EH (cell line): ENCODE results near the gene CTXN1.
"Not testable (repeated sequence)": the region's sequence is repeated elsewhere in the genome, so short reads cannot be mapped to it uniquely, and the experiment has no call there.

ENCODE experiments used
- DNase-seq: peaks from one replicate; pipeline ENCODE4 v3.0.0-alpha.2; 2015; ENCODE audit warnings: low read depth

The CTXN1 gene

DNA sequence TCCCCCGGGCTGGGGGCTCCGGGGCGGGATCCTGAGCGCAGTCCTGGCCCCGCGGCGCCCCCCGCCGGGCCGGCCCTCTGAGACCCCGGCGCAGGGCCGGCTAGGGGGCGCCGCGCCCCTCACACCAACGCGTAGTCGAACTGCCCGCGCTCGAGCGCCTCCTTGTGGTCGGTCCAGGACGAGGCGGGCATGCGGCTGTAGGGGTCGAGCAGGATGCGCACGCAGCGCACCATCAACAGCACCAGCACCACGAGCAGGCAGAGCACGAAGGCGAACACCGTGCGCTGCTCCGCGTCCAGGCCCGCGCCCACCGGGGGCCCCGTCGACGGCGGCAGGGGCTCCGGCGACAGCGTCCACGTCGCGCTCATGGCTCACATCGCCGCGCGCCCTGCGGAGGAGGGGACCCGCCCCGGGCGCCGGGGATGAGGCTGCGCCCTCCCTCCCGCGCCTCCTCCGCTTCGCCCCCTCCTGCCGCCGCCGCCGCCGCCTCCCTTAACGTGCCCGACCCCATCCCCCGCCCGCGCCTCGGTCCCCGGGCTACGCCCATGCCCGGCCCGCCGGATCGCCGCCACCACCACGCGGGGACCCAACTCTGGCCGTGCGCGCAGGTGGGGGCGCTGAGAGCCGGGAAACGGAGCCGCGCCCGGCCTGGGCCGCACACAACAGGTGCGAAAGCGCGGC is 624 bp downstream of the CTXN1 start:
- DNase-seq, result peak; percentile 83

DNA sequence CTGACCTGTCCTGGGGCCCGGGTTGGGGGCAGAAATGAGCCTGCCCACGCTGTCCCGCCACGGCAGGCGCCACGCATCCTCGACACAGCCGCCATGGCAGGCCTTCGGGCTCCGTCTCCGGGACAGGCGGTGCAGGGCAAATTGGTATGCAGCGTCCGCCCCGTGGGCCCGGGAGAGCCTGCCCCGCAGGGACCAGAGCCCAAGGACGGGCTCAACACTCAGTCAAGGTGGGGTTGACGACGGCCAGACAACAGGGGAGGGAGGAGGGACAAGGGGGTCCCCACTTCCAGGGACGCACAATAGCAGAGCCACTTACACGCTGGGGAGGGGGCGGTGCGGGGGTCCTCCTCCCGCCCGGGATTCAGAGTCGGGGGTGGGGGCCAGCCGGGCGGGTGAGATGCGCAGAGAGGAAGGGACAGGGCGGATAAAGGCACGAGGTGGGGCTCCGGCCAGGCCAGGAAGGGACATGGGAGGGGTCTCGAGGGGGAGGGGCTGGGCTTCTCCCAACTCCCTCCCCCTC is 1.2 kb downstream of the CTXN1 start:
- no peak for DNase-seq

DNA sequence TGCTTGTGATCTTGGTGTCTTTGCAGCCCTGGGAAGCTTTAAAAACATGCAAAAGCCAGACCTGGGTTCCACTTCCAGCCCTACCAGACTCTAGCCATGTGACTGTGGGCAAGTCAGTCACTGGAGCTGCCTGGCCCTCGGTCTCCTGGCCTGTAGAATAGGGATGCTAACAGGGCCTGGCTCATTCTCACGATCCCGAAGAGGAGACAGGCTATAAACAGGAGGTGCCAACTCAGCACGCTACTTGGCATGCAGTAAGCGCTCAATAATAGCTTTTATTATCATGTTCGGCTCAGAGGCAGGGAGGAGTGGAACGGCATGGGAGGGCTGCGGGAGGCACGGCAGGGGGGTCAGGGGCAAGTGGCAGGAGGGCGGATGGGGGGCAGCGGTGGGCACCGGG is 1.7 kb downstream of the CTXN1 start:
- DNase-seq, result no peak

DNA sequence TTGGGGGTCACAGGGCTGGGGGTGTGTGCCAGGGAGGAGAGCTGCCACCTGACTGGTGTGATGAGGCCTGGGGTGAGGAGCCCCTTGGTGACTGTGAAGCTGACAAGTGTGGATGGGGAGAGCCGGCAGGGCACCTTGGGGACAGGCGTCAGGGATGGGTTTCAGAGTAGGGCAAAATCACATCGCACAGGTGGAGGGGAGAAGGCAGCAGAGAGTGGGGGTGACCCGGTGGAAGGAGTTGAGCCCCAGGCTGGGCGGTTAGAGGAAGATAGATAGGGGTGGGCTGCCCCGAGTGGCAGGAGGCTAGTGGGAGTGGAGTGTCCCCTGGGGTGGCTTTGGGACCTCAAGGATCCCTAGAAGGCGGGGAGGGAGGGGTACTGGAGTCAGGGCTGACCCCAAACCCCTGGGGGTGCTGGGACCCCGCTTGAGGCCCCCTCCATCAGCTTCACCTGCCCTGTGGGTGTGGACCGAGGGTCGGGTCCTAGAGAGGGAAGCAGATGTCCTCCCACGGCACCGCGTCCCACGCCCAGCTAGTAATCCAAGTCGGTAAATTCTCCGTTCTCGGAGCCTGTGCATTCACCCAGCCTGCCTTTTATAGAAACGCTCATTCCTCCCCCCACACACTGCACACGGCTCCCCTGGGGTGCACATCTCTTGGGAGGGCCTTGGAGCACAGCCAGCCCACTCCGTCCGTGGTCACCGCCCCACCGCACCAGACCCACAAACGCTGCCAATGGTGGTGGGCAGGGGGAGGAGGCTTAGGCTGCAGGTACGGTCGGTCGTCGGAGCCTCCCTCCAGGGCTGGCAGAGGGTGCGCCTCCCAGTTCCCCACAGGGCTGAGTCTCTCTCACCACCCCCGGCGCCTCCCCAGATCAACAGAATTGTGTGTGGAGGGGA is 2.4 kb downstream of the CTXN1 start:
- DNase-seq, result no peak

DNA sequence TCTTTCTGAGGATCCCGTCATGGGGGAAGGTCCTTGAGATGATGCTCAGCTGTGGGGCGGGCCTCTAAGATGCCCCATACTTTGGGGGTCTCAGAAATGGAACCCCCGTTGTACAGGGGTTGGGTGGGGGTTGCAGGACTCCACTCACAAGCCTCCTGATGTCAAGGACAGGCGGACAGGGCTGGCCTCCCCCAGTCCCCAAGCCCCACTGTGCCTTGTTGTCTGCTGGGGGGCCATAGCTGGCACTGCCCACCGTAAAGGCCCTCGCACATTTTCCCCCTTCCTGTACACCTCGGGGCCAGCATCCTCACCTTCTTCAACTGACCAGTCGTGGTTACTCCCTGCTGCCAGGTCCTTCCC is 3.1 kb downstream of the CTXN1 start:
- no peak for DNase-seq

DNA sequence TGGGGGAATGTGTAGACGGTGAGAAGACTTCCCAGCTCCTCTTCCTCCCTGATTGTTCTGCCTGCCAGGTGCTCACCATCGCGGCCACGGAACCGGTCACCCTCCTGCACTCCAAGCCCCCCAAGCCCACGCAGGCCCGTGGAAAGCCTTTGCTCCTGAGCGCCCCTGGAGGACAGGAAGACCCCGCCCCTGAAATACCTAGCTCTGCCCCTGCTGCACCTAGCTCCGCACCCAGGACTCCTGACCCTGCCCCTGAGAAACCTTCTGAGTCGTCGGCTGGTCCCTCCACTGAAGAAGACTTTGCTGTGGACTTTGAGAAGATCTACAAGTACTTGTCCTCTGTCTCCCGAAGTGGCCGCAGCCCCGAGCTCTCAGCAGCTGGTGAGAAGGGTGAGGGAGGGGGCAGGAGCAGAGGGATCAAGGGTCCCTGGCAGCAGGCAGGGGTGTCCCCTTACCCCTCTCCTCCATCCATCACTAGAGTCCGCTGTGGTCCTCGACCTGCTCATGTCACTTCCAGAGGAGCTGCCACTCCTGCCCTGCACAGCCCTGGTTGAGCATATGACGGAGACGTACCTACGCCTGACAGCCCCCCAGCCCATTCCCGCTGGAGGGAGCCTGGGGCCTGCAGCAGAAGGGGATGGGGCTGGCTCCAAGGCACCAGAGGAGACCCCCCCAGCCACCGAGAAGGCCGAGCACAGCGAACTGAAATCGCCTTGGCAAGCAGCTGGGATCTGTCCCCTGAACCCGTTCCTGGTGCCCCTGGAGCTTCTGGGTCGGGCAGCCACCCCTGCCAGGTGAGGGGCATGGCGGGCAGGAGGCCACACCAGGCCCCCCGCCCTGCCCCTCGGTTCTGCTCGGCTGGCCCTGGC is 3.7 kb downstream of the CTXN1 start:
- no peak for DNase-seq

DNA sequence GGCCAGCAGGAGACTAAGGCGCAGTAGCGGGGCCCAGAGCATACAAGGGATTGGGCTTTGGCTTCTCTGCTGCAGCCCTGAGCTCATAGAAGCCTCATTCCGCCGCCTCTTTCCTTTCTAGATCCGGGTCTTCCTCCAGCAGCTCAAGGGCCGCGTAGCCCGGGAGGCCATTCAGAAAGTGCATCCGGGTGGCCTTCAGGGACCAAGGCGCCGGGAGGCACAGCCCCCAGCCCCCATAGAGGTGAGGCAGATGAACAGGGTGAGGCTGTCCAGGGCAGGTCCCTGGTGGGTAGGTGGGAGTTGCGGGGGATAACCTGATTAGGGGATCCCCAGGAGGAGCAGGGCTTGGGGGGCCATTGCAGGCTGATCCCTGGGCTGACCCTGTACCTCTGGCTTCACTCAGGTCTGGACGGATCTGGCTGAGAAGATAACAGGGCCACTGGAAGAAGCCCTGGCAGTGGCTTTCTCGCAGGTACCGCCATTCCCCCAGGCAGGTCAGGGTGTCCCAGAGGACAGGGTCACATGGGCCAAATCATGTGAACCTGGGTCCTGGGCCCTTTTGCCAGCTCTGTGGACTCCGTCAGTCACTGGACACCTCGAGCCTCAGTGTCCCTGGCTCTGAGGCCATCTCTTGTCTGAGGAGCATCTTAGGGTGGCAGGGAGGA is 4.5 kb downstream of the CTXN1 start:
- no peak for DNase-seq

DNA sequence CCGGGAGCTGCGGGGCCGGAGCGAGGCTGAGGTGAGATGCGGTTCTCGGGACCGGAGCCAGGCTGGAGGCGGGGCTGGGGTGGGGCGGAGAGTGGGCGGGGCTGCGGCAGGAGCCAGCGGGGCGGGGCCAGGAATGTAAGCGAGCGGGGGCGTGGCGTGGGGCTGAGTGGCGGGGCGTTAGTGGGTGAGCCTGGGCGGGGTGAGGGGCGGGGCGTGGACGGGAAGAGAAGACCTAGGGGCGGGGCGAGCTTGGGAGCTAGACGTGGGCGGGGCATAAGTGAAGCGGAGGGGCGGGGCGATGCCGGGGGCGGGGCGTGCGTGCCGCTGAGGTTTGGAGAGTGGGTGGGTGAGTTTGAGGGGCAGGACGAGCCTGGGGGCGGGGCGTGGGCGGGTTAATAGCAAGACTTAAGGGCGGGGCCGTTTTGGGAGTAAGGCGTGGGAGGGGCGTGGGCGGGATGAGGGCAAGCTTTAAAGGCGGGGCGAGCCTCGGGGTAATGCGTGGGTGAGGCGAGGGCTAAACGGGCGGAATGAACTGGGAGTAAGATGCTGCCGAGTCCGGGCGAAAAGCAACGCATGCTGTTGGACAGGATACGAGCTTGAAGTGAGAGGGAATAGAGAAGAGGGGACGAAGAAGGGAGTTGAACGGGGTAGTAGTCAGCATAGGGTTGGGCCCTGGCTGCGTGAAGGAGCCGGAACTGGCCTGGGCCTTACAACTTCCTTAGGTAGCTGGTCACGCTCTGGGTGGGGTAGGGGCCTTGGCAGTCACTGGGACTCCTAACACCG is 5.2 kb downstream of the CTXN1 start:
- DNase-seq, result peak; percentile 97

DNA sequence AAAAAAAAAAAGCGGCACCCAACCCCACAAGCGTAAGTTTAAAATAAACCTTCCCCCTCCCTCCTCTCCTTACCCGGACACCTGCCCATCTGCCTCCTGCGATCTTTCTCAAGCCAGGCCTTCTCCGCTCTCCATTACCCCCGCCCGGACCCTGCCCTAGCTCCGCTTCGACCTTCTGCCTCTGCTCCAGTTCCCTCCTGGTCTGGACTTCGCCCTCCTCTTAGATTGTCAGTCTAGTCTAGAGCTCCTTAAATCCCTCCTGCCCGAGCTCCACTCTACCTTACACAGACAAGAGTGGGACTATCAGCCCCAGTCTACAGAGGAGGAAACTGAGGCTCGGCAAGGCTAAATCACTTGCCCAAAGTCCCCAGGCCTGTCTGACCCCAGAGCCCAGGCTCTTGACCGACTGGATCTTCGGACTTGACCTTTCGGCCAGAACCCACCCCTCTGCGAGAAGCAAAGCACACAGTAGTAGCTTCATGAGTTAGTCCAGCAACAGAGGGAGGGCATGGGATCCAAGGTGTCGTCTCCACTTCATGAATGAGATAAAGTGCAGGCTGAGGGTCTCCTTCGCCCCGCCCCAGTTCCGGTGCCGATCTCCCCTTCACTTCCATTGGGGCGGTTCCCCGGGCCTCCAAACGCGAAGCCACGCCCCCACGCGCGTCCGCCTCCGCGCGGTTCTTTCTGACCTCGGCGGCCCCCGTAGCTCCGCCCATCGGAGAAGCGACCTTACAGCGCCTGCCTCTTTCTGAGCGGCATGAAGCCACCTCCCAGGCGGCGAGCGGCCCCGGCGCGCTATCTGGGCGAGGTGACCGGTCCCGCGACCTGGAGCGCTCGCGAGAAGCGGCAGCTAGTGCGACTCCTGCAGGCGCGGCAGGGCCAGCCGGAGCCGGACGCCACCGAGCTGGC is 6.1 kb downstream of the CTXN1 start, which contains the start of gene SNAPC2:
TSS of gene SNAPC2 (plus strand) at position 729 of the 909 bp plus-strand sequence. CDS start at position 758, 29 bp downstream.
- DNase-seq, result peak; percentile 94

DNA sequence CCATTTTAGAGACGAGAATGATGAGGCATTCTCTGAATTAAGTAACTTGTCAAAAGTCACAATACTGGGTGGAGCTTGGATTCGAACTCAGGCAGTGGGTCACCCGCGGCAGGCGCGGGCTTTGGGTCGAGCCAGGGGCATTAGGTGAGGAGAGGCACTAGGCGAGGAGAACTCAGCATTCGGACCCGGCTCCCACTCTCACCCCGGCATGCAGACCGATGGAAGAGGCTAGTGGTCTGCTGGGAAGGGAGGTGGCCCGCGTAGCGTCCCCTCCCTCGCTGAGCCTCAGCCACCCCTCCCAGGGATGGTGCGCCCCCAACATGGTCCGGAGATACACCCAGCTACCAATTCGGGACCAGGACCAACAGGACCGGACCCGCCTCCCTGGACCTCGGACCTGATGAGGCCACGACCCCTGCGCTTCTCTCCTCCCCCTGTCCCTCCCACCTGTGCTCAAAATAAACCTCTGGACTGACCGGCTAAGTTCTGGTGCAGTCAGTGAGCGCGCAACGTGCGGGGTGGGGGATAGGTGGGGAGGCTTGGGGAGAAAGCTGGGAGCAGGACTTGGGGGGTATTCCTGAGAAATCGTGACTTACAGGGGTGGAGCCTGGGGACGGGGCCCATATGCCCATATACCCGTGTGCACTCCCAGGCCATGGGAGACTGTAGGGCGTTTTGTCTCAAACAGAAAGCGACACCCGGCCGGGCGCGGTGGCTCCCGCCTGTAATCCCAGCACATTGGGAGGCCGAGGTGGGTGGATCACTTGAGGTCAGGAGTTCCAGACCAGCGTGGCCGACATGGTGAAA is 7.1 kb downstream of the CTXN1 start:
- DNase-seq, result no peak

DNA sequence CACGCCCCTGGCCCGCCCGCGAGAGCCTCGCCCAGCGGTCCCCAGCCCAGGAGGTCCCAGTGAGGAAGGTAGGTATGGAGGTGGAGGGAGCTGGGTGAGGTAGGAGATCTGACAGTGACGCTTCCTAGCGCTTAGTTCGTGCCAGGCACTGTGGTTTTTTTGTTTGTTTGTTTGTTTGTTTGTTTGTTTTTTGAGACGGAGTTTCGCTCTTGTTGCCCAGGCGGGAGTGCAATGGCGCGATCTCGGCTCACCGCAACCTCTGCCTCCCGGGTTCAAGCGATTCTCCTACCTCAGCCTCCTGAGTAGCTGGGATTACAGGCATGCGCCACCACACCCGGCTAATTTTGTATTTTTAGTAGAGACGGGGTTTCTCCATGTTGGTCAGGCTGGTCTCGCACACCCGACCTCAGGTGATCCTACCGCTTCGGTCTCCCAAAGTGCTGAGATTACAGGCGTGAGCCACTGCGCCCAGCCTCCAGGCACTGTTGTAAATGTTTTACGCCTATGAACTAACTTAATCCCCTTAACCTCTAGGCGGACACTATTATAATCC is 7.8 kb downstream of the CTXN1 start:
- not testable (repeated sequence) for DNase-seq

DNA sequence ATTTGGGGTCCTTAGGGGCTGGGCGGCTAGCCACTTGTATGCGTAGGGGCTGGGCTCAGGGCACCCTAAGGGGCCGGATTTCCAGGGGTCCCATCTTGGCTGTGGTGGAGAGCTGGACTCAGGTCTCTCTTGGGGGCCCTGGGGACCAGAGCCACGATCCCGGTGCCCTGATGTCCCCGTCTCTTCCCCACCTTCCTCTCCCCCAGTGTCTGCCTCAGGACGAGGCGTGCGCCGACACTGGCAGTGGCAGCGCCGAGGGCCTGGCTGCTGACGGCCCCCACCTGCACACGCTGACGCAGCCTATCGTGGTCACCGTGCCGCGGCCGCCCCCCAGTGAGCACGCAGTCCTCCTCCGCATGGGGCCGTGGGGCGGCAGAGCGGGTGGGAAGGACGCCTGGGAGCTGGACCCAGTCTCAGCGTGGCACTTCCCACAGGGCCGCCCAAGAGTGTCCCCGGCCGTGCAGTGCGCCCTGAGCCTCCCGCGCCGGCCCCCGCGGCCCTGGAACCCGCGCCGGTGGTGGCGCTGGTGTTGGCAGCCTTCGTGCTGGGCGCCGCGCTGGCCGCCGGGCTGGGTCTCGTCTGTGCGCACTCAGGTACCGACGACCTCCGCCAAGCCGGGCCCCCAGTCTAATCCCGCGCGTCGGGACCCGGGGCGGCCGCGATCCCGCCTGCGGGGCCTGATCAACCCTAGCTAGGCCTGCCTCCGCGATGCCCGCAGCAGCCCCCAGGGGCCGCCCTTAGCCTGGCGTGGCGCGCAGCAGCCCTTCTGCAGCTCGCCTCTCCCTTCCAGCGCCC is 8.5 kb downstream of the CTXN1 start:
- peak; percentile 61 for DNase-seq

DNA sequence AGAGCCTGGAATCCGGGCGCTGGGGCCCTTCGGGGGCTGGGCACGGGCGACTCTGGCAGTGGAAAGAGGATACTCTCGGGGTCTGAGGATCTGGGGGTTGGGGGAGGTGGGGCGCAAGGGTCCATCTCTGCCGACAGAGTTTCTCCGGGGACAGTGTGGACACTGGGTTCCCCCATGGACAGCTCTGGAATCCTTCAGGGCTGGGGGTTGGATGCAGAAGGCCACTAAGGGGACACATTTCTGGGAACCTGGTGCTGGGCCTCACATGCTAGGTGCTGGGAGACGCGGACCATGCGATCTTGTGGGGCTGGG is 9.0 kb downstream of the CTXN1 start:
- no peak for DNase-seq

DNA sequence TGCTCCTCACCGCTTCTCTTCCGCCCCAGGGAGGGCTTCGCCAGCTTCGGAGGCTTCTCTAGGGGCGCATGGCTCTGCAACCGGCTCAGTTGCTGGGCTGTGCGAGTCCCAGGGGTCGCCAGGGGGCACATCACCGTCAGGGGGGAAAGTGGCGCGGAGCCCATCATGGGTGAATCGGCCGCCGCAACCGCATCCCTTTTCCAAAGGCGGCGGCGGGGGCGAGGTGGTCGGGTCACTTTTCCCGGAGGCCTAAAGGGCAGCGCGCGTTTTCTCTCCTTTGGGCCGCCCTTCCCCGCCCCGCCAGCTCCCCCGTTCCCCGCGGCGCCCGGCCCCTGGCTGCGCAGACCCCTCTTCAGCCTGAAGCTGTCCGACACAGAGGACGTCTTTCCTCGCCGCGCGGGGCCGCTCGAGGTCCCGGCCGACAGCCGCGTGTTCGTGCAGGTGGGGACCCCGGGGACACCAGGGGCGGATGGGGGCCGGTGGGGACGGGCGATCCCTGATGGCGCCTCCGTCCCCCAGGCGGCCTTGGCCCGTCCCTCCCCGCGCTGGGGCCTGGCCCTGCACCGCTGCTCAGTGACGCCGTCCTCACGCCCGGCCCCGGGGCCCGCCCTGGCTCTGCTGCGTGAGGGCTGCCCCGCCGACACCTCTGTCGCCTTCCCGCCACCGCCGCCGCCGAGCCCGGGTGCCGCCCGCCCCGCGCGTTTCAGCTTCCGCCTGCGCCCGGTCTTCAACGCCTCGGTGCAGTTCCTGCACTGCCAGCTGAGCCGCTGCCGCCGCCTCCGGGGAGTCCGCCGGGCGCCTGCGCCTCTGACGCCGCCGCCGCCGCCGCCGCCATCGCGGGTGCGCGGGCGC is 9.6 kb downstream of the CTXN1 start:
- peak; percentile 45 for DNase-seq

DNA sequence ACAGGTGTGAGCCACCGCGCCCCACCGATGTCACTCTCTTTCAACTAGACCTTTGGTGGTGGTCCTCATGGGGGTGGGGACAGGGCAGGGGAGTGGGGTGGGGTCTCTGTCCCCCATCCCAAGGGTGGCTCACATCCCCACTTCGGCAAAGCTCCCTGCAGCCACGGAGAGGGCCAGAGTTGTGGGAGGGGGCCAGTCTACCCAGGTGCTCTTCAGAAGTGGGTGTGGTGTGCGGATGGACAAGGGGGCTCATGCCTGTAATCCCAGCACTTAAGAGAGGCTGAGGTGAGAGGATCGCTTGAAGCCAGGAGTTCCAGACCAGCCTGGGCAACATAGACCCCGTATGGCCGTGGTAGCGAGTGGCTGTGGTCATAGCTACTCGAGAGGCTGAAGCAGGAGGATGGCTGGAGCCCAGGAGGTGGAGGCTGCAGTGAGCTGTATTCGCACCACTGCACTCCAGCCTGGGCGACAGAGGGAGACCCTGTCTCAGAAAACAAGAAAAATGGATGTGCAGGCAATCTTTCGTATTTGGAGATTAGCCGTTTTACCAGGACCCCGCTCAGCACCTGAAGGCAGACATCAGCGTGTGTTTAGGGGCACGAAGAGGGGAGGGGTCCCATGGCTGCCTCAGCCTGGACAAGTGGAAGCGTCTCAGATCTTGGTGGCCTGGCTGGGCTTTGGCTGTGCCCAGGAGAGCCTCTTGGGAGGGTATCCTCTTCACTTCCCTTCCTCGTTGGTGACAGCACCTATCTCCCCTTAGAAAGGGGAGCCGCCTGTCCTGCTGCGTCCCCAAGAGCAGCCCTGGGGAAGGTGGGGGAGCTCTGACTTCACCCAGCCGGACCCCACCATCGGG is 10.5 kb downstream of the CTXN1 start:
- DNase-seq, result no peak

DNA sequence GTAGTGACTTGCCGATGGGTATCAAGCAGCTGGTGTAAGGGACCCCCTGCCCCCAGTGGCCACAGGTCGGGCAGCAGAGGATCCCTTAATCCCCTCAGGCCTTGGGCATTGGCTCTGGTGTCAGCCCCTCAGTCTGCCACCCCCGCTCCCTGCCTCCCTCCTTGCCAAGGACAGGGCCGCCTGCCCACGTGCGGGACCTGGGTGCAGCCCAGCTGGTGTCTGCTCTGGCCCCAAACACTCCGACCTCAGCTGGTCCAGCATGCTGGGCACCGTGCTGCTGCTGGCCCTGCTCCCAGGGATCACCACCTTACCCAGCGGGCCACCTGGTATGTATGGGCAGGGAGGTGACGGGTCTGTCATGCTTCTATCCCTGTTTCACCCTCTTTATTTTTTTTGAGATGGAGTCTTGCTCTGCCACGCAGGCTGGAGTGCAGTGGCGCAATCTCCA is 11.3 kb downstream of the CTXN1 start, which contains the start of gene TGFBR3L:
TSS of gene TGFBR3L (plus strand) at position 233 of the 448 bp plus-strand sequence.
- no peak for DNase-seq
